GM10248 (cell line): ENCODE data around the gene ZNF668.

Experiments
- CTCF ChIA-PET: fragments of 300-600 bp; sonication (Branson Sonifier 250); formaldehyde crosslinking; extraction: SDS; loops from one replicate; lab custom pipeline; 2021; ENCODE audit warnings: antibody characterized with exemption; lab: Yijun Ruan, JAX
- POLR2A ChIA-PET: fragments of 350-650 bp; sonication (Branson Sonifier 250); formaldehyde crosslinking; extraction: SDS; loops from one replicate; lab custom pipeline; 2020; ENCODE audit warnings: antibody characterized with exemption; lab: Yijun Ruan, JAX
- DNase-seq: peaks from one replicate; pipeline ENCODE4 v3.0.0; 2012; ENCODE audit errors: extremely low spot score
- CTCF ChIP-seq: IDR thresholded peaks from 2 replicates; pipeline ENCODE4 v1.5.1; 2012; ENCODE audit warnings: mild to moderate bottlenecking, low read depth; ENCODE audit errors: extremely low read depth, missing control alignments, control extremely low read depth

ZNF668 gene

GRCh38 chr16:31113121-31114120, 39.4 kb upstream of the ZNF668 start:
- CTCF ChIA-PET: interaction anchor here (1.1 to 2.2 kb wide), 3 partner anchors 14 to 129 kb away, joined by 3 to 10 read pairs (median 6); no protein-coding TSS in a partner anchor
- POLR2A ChIA-PET: interaction anchor here (2.8 kb wide), 1 partner anchor 67 kb away, joined by 13 read pairs; the partner anchor contains the start of gene FUS
- DNase-seq: no peak
- no peak for TF ChIP-seq CTCF

GRCh38 chr16:31112711-31113110, 38.7 kb upstream of the ZNF668 start:
- CTCF ChIA-PET: interaction anchor here (0.8 to 2.2 kb wide), 2 partner anchors 21 to 29 kb away, joined by 3 to 10 read pairs; no protein-coding TSS in a partner anchor

GRCh38 chr16:31111881-31112466, 37.9 kb upstream of the ZNF668 start:
- TF ChIP-seq CTCF: no peak
- DNase-seq: no peak
- POLR2A ChIA-PET: interaction anchor here (2.8 kb wide), 1 partner anchor 68 kb away, joined by 13 read pairs; the partner anchor contains the start of gene FUS
- CTCF ChIA-PET: interaction anchor here (0.8 to 2.5 kb wide), 6 partner anchors 11 to 127 kb away, joined by 3 to 10 read pairs (median 4); partner anchors contain the start of gene HSD3B7

More at GRCh38 chr16:31112711-31113110, 38.7 kb upstream of the ZNF668 start:
- POLR2A ChIA-PET: interaction anchor here (2.8 kb wide), 1 partner anchor 67 kb away, joined by 13 read pairs; the partner anchor contains the start of gene FUS
- no peak for DNase-seq
- no peak for TF ChIP-seq CTCF

GRCh38 chr16:31110106-31111034, 36.3 kb upstream of the ZNF668 start:
- ChIA-PET CTCF (interaction anchor here (0.6 to 2.5 kb wide), 2 partner anchors 10 to 32 kb away, joined by 3 to 7 read pairs; no protein-coding TSS in a partner anchor), POLR2A (no interaction called here)
- TF ChIP-seq CTCF: no peak
- DNase-seq: no peak

- TF ChIP-seq CTCF: no peak
- POLR2A ChIA-PET: no interaction called here
- DNase-seq: no peak
- CTCF ChIA-PET: interaction anchor here (0.6 to 2.5 kb wide), 2 partner anchors 9 to 33 kb away, joined by 3 to 7 read pairs; no protein-coding TSS in a partner anchor
Observed at GRCh38 chr16:31109622-31110021, 35.6 kb upstream of the ZNF668 start.
